Uterus (tissue), 4 donors: Measurements from ENCODE around the gene PPP2R5E. TPM values are rescaled to one million over a fixed set of nuclear protein-coding genes. Genes with fewer than 3 reads are reported as not detected.

ENCODE experiments used
- DNase-seq, 2 donors: peaks; one replicate each; pipeline ENCODE4 v3.0.0-alpha.2; 2019 to 2020
- H3K27ac ChIP-seq, 2 donors: fragments of 200-600 bp; sonication (generic); 1 replicate in 1 of 2; 2 replicates in 1 of 2; pipeline ENCODE4 v1.5.1; 2016 to 2018
- H3K27me3 ChIP-seq, 2 donors: fragments of 200-600 bp; sonication (generic); one replicate each; pipeline ENCODE4 v1.5.1; 2018 to 2019; ENCODE audit warnings: control low read depth in 1 of 2
- H3K36me3 ChIP-seq, 2 donors: fragments of 200-600 bp; sonication (generic); one replicate each; pipeline ENCODE4 v1.5.1; 2019; ENCODE audit warnings: control low read depth in 1 of 2
- H3K4me1 ChIP-seq, 2 donors: fragments of 200-600 bp; sonication (generic); one replicate each; pipeline ENCODE4 v1.5.1; 2018 to 2019; ENCODE audit warnings: control low read depth in 1 of 2
- H3K4me3 ChIP-seq, 2 donors: fragments of 200-600 bp; sonication (generic); 1 replicate in 1 of 2; 2 replicates in 1 of 2; pipeline ENCODE4 v1.5.1; 2018 to 2019; ENCODE audit warnings: mild to moderate bottlenecking in 1 of 2
- H3K9me3 ChIP-seq, 2 donors: fragments of 200-600 bp; sonication (generic); one replicate each; pipeline ENCODE4 v1.5.1; 2019; ENCODE audit warnings: control low read depth in 1 of 2
- POLR2A ChIP-seq, 2 donors: fragments of 450-650 bp; IDR thresholded peaks; one replicate each; pipeline ENCODE4 v1.6.1; 2016; ENCODE audit warnings: antibody characterized with exemption in 2 of 2, mild to moderate bottlenecking in 1 of 2, moderate library complexity in 1 of 2
- intact Hi-C: fragments of 100-400 bp; cut with DNase I; formaldehyde crosslinking; loops from one replicate; pipeline ENCODE4 v1.15.1; 2023; ENCODE audit warnings: low total_unique reads
- total RNA-seq, 4 donors: library from RNA; depleted of rRNA in 3 of 4; stranded (reverse); fragments of >200 nt in 3 of 4; gene quantifications; one replicate each; pipeline versions ENCODE4 v1.1.0 to v1.2.4, GENCODE V29; 2014 to 2023
- TF ChIP-seq, protein P1 (sequence below), 4 experiments: fragments of 200-600 bp in 2 of 4; fragments of 450-650 bp in 2 of 4; sonication (generic) in 2 of 4; IDR thresholded peaks; one replicate each; pipeline ENCODE4 v1.5.1; 2016 to 2019; ENCODE audit warnings: antibody characterized with exemption in 4 of 4, mild to moderate bottlenecking in 2 of 4, moderate library complexity in 1 of 4
- donor health status: DM: yes; HTN: yes; CAD: no.

The PPP2R5E gene
- total RNA-seq, 4 donors from 2014 or later, result 20.0 to 62.0 (median 42.3) TPM

DNA sequence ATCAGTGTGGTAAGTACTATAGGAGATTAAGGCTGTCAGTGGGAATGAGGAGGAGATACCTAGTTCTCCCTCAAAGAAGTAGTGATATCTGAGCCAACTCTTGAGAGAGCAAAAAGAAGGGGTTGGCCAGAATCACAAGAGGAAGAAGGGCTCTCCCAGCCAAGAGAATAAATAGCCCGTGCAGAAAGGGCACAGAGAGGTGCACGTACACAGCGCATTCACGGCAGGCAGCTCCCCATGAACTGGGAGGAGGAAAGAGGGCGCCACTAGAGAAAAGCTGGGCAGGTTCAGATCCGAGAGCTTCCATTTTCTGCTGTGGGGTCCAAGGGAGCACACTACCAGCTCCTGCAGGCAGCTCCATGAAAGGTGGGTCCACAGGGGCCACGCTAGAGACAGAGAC is 59.9 kb downstream of the PPP2R5E start:
- Histone ChIP-seq H3K4me1 (no peaks in the 10 kb centered on the region), H3K9me3 (no peaks in the 10 kb centered on the region), H3K36me3 (no peaks in the 10 kb centered on the region), H3K27ac (no peak overlapping the region), H3K27me3 (no peaks in the 10 kb centered on the region), H3K4me3 (no peak overlapping the region)
- intact Hi-C loops, result no loop called here
- TF ChIP-seq, protein P1, sequence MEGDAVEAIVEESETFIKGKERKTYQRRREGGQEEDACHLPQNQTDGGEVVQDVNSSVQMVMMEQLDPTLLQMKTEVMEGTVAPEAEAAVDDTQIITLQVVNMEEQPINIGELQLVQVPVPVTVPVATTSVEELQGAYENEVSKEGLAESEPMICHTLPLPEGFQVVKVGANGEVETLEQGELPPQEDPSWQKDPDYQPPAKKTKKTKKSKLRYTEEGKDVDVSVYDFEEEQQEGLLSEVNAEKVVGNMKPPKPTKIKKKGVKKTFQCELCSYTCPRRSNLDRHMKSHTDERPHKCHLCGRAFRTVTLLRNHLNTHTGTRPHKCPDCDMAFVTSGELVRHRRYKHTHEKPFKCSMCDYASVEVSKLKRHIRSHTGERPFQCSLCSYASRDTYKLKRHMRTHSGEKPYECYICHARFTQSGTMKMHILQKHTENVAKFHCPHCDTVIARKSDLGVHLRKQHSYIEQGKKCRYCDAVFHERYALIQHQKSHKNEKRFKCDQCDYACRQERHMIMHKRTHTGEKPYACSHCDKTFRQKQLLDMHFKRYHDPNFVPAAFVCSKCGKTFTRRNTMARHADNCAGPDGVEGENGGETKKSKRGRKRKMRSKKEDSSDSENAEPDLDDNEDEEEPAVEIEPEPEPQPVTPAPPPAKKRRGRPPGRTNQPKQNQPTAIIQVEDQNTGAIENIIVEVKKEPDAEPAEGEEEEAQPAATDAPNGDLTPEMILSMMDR (IDR thresholded peaks at IDR 0.05), result no peak
- TF ChIP-seq POLR2A (IDR thresholded peaks at IDR 0.05), result no peak
- no peak for DNase-seq

DNA sequence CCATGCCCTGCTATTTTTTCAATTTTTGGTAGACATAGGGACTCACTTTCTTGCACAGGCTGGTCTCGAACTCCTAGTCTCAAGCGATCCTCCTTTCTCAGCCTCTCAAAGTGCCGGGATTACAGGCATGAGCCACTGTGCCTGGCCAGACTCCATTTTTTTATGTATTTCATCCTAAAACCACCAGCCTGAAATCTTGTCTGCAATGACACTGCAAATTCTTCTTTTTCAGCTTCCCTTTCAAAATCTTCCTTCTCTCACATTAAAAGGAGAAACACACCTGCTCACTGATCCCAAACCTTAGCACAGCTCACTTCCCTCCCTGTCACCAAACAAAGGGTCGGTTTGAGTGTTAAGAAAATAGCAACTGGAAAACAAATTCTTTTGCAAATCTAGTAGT is 62.6 kb downstream of the PPP2R5E start:
- no peak for DNase-seq
- Histone ChIP-seq H3K36me3 (no peaks in the 10 kb centered on the region), H3K27ac (no peak overlapping the region), H3K4me1 (no peaks in the 10 kb centered on the region), H3K9me3 (no peaks in the 10 kb centered on the region), H3K4me3 (no peak overlapping the region), H3K27me3 (no peaks in the 10 kb centered on the region)
- intact Hi-C loops, result no loop called here
- TF ChIP-seq POLR2A (IDR thresholded peaks at IDR 0.05), result no peak
- TF ChIP-seq, protein P1 (IDR thresholded peaks at IDR 0.05), result no peak

DNA sequence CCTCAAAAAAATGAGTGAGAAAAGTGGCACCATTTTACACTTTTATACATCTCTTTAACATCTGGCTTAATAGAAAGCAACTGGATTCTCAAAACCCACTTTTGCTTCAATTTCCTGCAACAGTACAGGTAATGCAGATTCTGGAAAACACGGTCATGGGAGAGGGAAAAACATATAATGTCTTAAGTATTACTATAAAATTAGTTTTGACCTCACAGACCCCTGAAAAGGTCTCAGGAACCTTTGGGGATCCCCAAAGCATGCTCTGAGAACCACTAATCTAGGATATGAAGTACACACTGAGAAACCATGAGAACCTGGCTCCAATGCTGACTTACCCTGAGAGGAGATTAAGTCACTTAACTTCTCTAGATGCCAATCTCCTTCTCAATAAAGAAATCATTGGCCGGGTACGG is 64.7 kb downstream of the PPP2R5E start:
- TF ChIP-seq, protein P1 (IDR thresholded peaks at IDR 0.05), result no peak
- no peak for TF ChIP-seq POLR2A (IDR thresholded peaks at IDR 0.05)
- no peaks in the 10 kb centered on the region for H3K36me3 ChIP-seq
- no peaks in the 10 kb centered on the region for H3K27me3 ChIP-seq
- intact Hi-C loops, result no loop called here
- H3K9me3 ChIP-seq, result no peaks in the 10 kb centered on the region
- H3K27ac ChIP-seq, result no peak overlapping the region
- no peak overlapping the region for H3K4me3 ChIP-seq
- no peak for DNase-seq
- no peaks in the 10 kb centered on the region for H3K4me1 ChIP-seq

DNA sequence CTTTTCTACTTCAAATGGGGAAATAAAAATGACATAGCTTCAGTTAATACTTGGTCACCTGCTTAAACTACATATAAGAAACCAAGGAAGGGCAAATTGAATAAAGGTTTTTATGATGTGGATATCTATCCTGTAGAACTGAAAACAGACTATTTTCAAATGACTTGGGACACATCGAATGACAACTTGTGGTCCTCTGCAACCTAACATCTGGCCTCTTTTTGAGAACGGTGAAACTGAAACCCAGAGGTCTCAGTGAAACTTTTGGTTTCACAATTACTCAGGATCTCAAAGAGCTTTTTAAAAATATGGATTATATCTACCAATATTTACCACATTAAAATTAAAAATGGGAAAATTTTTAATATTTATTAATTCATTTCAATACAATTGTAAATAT is 65.2 kb downstream of the PPP2R5E start:
- Histone ChIP-seq H3K9me3 (no peaks in the 10 kb centered on the region), H3K27ac (peak overlapping the region in 1 of 2 donors; percentile 34), H3K4me3 (no peak overlapping the region), H3K27me3 (no peaks in the 10 kb centered on the region), H3K36me3 (no peaks in the 10 kb centered on the region), H3K4me1 (no peaks in the 10 kb centered on the region)
- no peak for DNase-seq
- intact Hi-C loops, result no loop called here
- TF ChIP-seq, protein P1 (IDR thresholded peaks at IDR 0.05), result no peak
- no peak for TF ChIP-seq POLR2A (IDR thresholded peaks at IDR 0.05)

DNA sequence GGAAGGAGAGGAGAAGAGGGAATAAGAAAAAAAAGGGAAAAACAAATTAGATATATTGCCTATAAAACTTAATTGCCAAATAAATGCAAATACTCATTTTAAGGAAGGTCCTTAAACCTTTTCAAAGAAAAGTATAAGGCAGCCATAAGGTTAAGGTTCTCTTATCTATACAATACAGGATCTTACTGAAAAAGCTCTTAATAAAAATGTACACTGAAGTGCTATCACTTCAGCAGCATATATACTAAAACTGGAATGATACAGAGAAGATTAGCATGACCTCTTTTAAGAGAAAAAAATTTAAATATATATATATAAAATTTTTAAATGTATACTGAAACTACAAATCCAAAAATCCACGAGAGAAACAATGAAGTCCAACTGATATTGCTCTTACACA is 65.6 kb downstream of the PPP2R5E start:
- no peak overlapping the region for H3K4me3 ChIP-seq
- H3K4me1 ChIP-seq, result no peaks in the 10 kb centered on the region
- H3K27me3 ChIP-seq, result no peaks in the 10 kb centered on the region
- H3K9me3 ChIP-seq, result no peaks in the 10 kb centered on the region
- TF ChIP-seq POLR2A (IDR thresholded peaks at IDR 0.05), result no peak
- TF ChIP-seq, protein P1 (IDR thresholded peaks at IDR 0.05), result no peak
- no peak for DNase-seq
- H3K36me3 ChIP-seq, result no peaks in the 10 kb centered on the region
- H3K27ac ChIP-seq, result peak overlapping the region in 1 of 2 donors; percentile 34
- intact Hi-C loops, result no loop called here
